GM18873 (cell line): Measurements from ENCODE around the gene SLC66A3.

ENCODE experiments used
- ATAC-seq: cut with Tn5 transposase; IDR thresholded peaks from one replicate; pipeline ENCODE4 v1.9.1; 2021; ENCODE audit warnings: mild to moderate bottlenecking, moderate library complexity, moderate number of reproducible peaks; ENCODE audit not compliant: unreplicated experiment, low FRiP score

The SLC66A3 gene

DNA sequence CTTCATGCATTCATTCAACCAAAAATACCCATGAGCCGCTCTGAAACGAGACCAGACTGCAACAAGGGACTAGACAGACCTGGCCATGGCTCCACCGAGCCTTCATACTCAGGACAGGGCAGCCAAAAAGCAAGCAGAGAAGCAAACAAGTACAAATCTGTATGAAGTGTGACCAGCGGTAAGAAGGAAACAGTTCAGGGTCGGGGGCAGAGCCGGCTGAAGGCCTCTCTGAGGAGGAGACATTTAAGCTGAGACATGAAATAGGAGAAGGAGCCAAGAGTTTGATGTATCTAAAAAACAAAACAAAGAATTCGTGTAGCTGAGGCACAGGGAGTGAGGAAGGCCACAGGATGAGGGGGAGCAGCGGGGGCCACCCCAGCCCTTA lies 21.3 kb upstream of the SLC66A3 start:
- ATAC-seq, result no peak

DNA sequence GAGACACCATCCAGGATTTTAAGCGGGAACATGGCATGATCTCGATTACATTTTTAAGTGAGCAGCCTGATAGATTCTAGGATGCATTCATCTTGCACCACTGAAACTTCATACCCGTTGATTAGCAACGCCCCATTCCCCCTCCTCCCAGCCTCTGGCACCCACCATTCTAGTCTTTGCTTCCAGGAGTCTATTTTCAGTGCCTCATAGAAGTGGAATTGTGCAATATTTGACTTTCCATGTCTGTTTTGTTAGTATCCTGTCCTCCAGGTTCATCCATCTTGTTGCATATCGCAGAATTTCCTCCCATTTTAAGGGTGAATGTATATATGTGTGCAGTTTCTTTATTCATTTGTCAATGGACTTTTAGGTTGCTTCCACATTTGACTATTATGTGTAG lies 20.9 kb upstream of the SLC66A3 start:
- no peak for ATAC-seq

DNA sequence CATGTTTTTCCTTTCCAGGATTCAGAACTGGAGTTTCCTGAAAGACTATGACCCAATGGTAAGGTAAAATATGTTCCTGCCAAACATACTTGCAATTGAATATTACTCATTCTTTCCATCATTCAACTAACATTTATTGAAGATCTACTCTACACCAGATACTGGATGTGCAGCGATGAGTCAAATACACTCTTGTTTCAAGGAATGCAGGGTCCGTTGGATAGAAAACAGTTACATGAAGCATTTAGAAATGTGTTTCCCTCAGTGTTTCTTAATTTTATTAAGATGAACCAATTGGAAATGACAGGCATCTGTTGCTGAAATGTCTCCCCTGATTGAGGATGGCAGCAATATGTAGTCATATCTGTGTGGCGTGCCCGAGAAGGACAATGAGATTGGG lies 14.8 kb upstream of the SLC66A3 start:
- ATAC-seq, result no peak

DNA sequence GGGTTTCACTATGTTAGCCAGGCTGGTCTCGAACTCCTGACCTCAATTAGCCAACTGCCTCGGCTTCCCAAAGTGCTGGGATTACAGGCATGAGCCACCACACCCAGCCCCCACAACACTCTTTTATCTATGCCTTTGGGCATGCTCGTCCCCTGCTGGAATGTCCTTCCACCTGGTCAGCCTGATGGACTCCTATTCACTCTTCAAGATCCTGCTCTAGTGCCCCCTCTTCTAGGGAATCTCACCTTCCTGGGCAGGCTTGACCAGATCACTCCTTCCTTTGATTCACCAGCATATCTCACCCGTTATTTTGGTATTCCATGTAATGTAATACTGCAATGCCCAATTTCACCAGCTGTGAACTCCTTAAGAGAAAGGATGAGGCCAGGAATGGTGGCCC lies 13.9 kb upstream of the SLC66A3 start:
- ATAC-seq, result no peak

DNA sequence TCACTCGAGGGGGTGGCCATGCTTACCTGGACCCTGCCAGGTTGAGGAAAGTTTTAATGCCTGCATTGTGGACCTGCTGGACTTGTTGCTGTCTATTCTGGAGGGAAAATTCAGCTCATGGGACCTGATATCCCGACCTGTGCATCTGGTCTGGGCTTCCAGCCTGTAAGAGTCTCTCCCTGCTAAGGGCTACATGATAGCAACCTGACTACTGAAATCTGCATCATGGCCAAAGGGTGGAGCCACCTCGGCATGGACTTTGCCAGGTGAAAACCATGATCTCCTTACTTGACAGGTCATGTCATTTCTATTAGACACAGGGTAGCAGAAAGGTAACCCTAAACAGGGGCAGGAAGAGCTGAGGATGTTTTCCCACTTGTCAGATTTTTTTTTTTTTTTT lies 12.9 kb upstream of the SLC66A3 start:
- ATAC-seq, result no peak

DNA sequence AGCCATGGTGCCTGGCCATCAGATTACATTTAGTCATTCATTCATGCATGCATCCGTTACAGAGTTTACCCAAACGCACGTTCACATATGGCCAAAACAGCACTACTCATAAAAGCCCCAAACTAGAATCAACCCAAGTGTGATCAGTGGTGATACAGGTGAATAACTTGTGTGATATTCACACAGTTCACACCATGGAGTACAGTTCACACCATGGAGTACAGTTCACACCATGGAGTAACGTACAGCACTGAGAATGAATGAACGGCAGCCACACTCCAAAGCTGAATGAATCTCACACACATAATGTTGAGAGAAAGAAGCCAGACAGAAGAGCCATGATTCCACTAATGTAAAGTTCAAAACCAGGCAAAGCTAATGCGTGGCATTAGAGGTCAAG lies 12.3 kb upstream of the SLC66A3 start:
- ATAC-seq, result no peak

DNA sequence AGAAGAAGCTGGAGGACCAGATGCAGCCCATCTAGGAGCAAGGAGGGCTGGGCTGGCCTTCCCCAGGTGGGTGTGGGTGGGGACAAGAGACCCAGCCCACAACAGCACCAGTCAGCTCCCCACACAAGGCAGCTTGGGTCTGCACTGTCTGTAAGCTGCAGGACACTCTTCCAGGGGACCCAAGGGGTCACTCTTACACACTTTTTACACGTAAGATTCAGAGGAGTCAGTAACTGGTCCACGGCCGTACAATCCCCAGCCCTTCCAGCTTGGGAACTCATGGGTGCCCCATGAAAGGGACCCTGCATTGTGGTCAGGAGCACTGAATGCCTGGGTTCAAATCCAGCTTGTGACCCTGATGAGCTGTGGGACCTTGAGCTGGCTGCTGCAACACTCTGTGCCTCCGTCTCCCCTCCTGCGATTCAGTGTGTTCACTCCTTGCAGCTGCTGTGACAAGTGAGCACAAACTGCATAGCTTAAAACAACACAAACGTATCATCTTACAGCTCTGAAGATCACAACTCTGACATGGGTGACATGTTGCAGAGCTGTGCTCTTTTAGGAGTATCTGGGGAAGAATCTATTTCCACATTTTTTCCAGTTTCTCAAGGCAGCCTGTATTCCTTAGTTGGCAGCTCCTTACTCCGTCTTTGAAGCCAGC lies 11.1 kb upstream of the SLC66A3 start:
- ATAC-seq, result no peak

DNA sequence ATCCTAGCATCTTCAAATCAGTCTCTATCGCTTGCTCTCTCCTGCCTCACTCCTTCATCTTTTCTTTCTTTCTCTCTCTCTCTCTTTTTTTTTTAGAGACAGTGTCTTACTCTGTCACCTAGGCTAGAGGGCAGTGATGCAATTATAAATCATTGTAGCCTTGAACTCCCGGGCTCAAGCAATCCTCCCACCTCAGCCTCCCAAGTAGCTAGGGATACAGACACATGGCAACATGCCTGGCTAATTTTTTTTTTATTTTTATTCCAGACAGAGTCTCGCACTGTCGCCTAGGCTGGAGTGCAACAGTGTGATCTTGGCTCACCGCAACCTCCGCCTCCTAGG lies 10.6 kb upstream of the SLC66A3 start:
- ATAC-seq, result no peak

DNA sequence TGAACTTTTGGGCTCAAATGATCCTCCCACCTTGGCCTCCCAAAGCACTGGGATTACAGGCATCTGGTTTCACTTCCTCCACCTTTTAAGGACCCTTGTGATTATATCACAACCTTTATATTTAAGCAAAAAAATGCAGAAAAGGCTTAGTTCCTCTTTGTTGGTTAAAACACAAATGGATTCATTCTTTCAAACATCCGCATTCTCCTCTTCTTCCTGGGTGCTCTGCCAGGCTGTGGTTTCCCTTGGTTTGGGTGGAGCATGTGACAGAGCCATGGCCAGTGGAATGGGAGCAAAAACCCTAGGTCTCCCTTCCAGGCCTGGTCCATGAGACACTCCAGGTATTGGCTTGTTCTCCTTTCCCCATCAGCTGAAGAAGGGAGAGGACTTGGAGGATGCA lies 9.9 kb upstream of the SLC66A3 start:
- no peak for ATAC-seq

DNA sequence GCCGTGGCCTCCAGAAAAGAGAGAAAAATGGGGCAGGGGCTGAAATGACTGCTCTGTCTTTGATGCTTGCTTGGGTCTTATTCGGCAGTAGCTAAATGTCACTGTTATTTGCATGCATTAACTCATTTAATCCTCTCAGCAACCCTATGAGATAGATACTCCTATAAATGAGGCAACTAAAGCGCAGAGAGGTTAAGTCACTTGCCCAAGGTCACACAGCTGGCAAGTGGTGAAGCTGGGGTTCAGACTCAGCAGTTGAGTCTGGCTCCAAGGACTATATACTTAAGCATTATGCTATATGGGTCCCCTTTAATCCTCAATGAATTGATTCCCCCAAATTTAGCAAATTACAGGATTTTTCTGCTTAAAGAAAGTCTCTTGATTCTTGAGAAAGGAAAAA lies 9.2 kb upstream of the SLC66A3 start:
- no peak for ATAC-seq

DNA sequence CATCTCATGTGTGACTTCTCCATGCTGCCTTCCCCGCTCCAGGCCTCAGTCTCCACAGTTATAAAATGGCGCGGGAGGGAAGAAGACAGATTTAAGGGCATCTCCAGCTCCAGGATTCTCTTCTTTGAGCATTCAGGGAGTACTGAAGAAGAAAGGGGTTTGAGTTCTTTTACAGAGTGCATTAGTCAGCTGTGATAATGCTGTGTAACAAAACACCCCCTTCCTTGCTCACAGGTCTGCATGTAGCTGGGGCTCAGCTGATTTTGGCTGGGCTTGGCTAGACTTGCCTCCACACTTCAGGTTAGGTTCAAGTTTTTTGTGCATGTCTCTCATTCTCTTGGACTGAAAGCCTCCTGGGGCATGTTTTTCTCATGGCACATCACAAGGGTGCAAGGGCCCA lies 8.0 kb upstream of the SLC66A3 start:
- ATAC-seq, result no peak

DNA sequence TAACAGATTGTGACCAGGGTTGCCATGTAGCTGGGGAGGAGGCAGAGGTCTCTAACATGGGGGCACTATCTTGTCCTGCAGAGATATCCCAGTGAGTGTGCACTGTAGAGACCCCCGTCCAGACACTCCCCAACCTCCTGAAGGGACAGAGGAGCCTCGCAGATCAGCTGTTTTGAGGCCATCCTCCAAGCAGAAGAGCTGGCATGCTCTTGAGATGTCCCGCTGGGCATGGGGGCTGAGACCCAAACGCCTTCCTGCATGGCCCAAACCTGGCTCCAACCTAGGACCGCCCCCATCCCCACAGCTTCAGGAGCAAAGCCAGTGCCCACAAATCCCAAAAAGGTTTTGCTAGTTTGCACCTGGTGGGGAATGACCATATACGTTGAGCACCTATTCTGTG lies 2.7 kb upstream of the SLC66A3 start:
- ATAC-seq, result no peak

DNA sequence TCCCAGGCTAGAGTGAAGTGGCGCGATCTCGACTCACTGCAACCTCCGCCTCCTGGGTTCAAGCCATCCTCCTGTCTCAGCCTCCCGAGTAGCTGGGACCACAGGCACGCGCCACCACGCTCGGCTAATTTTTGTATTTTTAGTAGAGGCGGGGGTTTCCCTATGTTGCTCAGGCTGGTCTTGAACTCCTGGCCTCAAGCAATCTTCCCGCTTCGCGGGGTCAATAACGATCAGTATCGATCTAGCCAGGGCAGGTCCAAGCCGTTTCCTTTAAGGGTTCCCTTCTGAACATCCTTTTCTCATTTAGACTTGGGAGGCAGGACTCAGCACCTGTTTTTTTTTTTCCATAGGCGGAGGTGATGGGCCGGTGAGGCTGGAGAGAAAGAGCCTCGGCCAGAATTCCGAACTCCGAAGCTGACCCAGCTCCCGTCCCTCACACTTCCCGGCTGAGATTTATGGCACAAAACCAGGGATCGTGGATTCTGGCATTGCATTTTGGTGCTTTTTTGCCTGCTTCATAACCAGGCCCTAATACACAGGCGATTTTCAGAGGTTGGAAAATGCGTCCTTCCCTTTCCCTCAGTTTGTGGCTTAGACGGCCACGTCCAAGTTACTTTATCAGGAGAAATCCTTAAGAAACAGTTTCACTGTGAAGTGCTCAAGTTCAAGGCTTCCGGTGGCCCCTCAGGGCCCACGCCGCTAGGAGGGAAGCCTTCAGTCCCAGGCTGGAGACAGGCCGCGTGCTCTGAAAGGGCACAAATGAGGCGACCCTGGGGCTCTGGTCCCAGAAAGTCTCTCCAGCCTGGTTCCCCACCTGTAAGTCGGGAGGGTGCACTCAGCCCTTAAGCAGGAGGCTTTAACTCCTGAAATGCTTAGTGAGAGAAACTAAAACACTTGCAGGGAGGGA lies 998 bp upstream of the SLC66A3 start:
- ATAC-seq, result peak; percentile 12

DNA sequence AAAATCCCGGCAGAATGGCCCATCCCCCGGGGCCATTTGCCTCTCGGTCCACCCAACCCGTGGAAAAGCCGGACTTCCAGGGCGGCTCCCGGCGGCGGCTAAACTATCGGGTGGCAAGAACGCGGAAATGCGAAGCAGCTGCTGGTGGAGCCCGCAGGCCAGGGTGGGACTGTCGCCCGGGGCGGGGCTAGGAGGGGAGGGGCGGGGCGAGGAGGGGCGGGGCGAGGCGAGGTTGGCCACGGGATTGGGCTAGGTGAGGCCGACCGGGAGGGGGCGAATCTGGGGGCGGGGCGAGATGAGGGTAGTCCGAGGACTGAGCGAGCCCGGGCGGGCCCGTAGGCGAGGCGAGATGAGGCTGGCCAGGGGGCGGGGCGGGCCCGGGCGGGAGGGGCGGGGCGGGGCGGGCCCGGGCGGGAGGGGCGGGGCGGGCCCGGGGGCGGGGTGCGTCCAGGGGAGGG lies 315 bp upstream of the SLC66A3 start:
- peak; percentile 40 for ATAC-seq

DNA sequence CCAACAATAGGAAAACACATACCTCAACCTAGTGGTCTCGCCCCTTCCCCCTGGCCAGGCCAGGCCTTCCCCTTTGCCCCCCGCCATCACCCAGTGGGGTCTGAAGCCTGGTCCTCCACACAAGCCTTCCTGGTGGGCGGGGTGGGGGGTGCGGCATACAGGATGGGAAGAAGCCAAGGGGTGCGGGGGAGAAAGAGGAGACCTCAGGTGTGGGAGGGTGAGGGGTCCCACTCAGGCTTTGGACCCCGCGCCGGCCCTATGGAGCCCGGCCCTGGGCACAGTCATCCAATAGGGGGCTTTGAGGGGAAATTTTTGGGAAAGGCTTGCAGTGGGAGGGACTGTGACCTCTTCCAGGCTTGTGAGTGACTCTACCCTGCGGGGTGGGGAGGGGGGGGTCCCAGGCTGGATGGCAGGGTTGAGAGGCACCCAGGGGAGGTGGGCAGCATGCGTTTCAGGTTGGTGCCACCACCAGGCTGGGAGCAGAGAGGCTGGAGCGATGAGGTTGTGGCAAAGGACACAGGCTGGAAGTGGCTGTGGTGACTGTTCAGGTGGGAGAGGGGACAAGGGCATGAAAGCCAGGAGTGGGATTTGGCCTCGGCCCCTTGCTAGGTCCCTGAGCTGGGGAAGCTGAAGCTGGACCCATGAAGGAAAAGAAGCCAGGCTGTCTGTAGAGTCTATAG lies 1.3 kb downstream of the SLC66A3 start:
- ATAC-seq, result no peak

DNA sequence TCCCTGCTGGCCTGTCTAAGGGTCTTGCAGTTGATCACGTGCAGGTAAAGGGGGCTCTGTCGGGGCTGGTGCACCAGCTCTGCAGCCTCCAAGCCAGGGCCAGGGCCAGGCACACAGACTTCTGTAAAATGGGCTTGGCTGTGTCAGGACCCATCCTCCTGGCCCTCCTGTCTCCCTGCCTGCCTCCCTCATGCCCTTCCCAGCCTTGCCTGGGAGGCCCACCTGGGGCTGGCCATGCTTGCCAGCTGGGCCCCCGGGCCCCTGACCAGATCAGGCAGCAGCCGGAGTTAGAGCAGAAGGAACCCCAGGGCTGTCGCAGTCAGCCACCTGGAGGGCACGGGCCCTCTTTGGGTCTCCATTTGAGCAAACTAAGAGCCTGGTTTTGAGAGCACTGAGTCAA lies 2.0 kb downstream of the SLC66A3 start:
- ATAC-seq, result no peak

DNA sequence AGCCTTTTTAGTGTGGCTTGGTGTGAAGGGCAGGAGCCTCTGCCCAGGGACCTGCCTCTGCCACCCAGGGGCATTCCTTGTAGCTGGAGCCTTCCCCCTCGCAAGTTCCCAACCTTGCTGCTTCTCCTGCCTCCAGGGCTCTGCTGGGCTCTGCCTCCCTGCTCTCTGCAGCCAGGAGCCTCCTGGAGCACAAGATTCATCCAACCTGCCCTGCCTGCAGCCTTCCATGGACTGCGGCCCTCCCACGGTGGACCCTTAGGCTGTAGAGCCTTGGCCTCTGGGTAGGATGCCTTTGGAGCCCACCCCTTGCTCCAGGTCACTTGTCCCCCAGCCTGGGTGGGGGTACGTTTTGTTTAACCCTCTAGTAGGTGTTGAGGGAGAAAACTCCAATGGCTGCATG lies 2.5 kb downstream of the SLC66A3 start:
- ATAC-seq, result no peak

DNA sequence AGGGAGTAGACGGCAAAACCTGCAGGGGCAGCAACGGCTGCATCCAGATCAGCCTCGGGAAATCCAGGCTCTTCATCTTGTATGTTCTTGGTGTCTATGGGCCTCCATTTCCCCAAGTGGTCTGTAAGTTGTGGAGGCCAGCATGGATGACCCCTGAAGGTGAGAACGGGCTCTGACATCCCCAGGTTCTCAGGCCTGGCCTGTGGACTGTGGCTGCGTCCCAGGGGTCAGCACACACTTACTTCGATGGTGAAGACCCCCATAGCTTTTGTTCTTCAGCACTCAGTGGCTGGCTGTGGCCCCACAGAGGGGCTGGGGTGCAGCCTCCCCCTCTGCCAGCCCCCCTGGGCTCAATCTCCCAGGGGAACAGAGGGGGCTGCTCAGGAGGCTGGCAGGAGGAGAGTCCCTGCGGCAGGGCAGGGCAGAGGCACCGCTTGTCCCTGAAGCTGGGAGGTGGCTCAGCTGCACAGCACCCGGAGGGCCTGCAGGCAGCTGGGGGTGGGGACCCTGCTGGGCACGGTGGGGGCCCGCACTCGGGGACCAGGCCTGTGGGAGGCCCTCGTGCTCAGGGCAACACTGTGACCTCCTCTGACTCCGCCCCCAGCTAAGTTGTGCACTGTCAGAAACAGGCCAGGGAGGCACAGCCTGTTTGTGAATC lies 3.8 kb downstream of the SLC66A3 start:
- no peak for ATAC-seq

DNA sequence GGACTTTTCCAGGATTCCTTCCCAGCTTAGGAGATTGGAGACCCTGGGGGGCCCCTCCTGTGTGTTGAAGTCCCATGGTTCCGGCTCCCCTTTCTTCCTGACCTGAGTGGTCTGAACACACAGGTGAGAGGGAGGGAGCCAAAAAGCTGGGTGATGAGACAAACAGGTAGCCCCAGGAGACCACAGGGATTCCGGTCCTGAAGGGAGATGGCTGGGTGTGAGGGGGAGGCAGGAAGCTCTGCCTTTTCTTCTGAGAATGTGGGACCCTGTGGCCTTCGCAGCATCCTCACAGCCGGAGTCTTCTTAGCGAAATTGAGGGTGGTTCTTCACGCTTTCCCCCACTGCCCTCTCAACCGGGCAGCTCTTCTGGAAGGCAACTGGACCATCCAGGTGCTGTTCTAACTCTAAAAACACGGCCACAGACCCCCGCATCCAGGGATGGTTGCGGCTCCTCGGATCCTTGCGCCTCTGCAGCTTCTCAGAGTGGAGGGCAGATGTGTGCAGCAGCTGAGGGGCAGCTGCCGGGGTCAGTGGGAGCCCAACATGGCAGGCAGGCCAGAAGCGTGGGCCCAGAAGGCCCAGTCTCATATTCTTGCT lies 4.4 kb downstream of the SLC66A3 start:
- no peak for ATAC-seq

DNA sequence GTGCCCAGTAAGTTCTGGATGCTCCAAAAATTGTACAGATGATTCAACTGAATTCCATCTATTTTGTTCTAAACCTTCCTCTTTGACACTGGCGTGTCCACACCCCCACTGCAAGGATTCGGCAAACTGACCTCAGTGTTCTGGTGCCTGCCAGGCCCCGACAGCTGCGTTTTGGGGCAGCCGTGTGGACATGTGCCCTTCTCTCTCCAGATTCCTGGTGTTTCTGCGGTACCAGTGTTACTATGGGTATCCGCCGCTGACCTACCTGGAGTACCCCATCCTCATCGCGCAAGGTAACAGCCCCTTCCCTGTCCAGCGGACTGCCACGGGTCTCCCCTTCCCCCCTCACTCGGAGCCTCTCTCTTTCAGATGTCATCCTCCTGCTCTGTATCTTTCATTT lies 5.0 kb downstream of the SLC66A3 start:
- no peak for ATAC-seq
